ENCODE data around the gene MAP7D2. TPM values are rescaled to one million over a fixed set of nuclear protein-coding genes. Genes with fewer than 3 reads are reported as not detected.

The MAP7D2 gene
- polyA plus RNA-seq, 3 donors, result 0.45 TPM; not detected in 2

DNA sequence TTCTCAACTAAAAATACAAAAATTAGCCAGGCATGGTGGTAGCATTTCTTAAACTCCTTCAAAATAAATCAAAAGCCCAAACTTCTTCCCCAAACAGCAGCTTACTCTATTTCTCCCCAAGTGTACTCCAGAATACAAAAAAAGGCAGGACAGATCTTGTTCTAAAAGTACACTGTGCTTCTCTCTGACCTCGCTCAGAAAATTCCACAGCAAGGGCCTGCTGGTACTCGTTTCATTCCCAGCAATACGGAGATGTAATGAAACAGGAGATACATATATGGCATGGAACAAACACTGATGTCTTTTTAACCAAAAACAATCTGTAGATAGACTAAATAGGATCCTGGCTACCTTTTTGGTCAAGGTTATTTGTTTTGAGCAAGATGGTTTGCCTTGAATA lies 25.2 kb downstream of the MAP7D2 start:
- Histone ChIP-seq H4K20me1 (ENCODE audit: insufficient read depth, low read length) (no peaks in the 10 kb centered on the region), H3K9ac (ENCODE audit: insufficient read depth, low read length, poor library complexity, severe bottlenecking) (no peak overlapping the region), H3K27ac (ENCODE audit: low read depth in 1 of 2, low read length in 2 of 2) (no peak overlapping the region), H3K79me2 (ENCODE audit: insufficient read depth, low read length) (no peaks in the 10 kb centered on the region), H3K4me3 (replicated peaks in 1 of 3; ENCODE audit: low read depth in 2 of 3, low read length in 3 of 3) (no peak overlapping the region), H3K4me1 (ENCODE audit: control insufficient read depth in 1 of 2, insufficient read depth in 2 of 2, low read length in 2 of 2) (no peaks in the 10 kb centered on the region), H3K36me3 (replicated peaks in 1 of 2; ENCODE audit: control insufficient read depth in 1 of 2, insufficient read depth in 2 of 2, low read length in 2 of 2) (no peaks in the 10 kb centered on the region), H3K9me3 (replicated peaks in 1 of 2; ENCODE audit: control insufficient read depth in 1 of 2, insufficient read depth in 1 of 2, low read length in 2 of 2) (no peaks in the 10 kb centered on the region), H3K27me3 (ENCODE audit: control insufficient read depth in 2 of 2, insufficient read depth in 2 of 2, low read length in 2 of 2) (peaks cover 0 to 12% of the 10 kb centered on the region in 2 donors), H3K4me2 (replicated peaks; ENCODE audit: extremely low read depth, low read length, poor library complexity, severe bottlenecking) (no peak overlapping the region), H2AFZ (ENCODE audit: insufficient read depth, low read depth, low read length, poor library complexity, severe bottlenecking) (no peak overlapping the region)
- Mint-ChIP-seq H3K4me1 (no peaks in the 10 kb centered on the region), H3K9me3 (peaks cover 0 to 3% (median 0%) of the 10 kb centered on the region in 7 donors), H3K36me3 (no peaks in the 10 kb centered on the region), H3K27ac (no peak overlapping the region), H3K4me3 (no peak overlapping the region), H3K27me3 (ENCODE audit: low read depth in 3 of 3) (peaks cover 0 to 29% (median 0%) of the 10 kb centered on the region in 3 donors)
- intact Hi-C loops (cut with micrococcal nuclease), result no loop called here
- no CpG with 5 or more reads among the region's 3 CpGs for WGBS (ENCODE audit: insufficient coverage)
- DNase-seq, result no peak
- TF ChIP-seq, protein P1, sequence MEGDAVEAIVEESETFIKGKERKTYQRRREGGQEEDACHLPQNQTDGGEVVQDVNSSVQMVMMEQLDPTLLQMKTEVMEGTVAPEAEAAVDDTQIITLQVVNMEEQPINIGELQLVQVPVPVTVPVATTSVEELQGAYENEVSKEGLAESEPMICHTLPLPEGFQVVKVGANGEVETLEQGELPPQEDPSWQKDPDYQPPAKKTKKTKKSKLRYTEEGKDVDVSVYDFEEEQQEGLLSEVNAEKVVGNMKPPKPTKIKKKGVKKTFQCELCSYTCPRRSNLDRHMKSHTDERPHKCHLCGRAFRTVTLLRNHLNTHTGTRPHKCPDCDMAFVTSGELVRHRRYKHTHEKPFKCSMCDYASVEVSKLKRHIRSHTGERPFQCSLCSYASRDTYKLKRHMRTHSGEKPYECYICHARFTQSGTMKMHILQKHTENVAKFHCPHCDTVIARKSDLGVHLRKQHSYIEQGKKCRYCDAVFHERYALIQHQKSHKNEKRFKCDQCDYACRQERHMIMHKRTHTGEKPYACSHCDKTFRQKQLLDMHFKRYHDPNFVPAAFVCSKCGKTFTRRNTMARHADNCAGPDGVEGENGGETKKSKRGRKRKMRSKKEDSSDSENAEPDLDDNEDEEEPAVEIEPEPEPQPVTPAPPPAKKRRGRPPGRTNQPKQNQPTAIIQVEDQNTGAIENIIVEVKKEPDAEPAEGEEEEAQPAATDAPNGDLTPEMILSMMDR (IDR thresholded peaks at IDR 0.05), result no peak

GRCh38 chrX:20089845-20090244 lies 26.9 kb downstream of the MAP7D2 start:
- H2AFZ ChIP-seq (ENCODE audit: insufficient read depth, low read depth, low read length, poor library complexity, severe bottlenecking), result no peak overlapping the region
- H3K27me3 ChIP-seq (ENCODE audit: control insufficient read depth in 2 of 2, insufficient read depth in 2 of 2, low read length in 2 of 2), result peaks cover 0 to 16% of the 10 kb centered on the region in 2 donors
- H3K9me3 ChIP-seq (replicated peaks in 1 of 2; ENCODE audit: control insufficient read depth in 1 of 2, insufficient read depth in 1 of 2, low read length in 2 of 2), result no peaks in the 10 kb centered on the region
- H3K4me1 ChIP-seq (ENCODE audit: control insufficient read depth in 1 of 2, insufficient read depth in 2 of 2, low read length in 2 of 2), result no peaks in the 10 kb centered on the region
- DNase-seq, result no peak
- H3K36me3 Mint-ChIP-seq, result no peaks in the 10 kb centered on the region
- H3K4me1 Mint-ChIP-seq, result no peaks in the 10 kb centered on the region
- peaks cover 0 to 3% (median 0%) of the 10 kb centered on the region in 7 donors for H3K9me3 Mint-ChIP-seq
- H3K27me3 Mint-ChIP-seq (ENCODE audit: low read depth in 3 of 3), result peaks cover 0 to 30% (median 0%) of the 10 kb centered on the region in 3 donors
- TF ChIP-seq, protein P1 (IDR thresholded peaks at IDR 0.05), result no peak
- H3K4me2 ChIP-seq (replicated peaks; ENCODE audit: extremely low read depth, low read length, poor library complexity, severe bottlenecking), result no peak overlapping the region
- intact Hi-C loops (cut with micrococcal nuclease), result no loop called here
- no peak overlapping the region for H3K27ac ChIP-seq (ENCODE audit: low read depth in 1 of 2, low read length in 2 of 2)
- 100% methylated on average over 4 of the region's 6 CpGs for WGBS (ENCODE audit: insufficient coverage)
- no peak overlapping the region for H3K9ac ChIP-seq (ENCODE audit: insufficient read depth, low read length, poor library complexity, severe bottlenecking)
- peak overlapping the region in 1 of 7 donors; percentile 22 for H3K27ac Mint-ChIP-seq
- H3K36me3 ChIP-seq (replicated peaks in 1 of 2; ENCODE audit: control insufficient read depth in 1 of 2, insufficient read depth in 2 of 2, low read length in 2 of 2), result no peaks in the 10 kb centered on the region
- no peak overlapping the region for H3K4me3 ChIP-seq (replicated peaks in 1 of 3; ENCODE audit: low read depth in 2 of 3, low read length in 3 of 3)
- no peaks in the 10 kb centered on the region for H4K20me1 ChIP-seq (ENCODE audit: insufficient read depth, low read length)
- H3K4me3 Mint-ChIP-seq, result no peak overlapping the region
- H3K79me2 ChIP-seq (ENCODE audit: insufficient read depth, low read length), result no peaks in the 10 kb centered on the region
